Testis (tissue), 3 donors: ENCODE data around the gene NACC2. TPM values are rescaled to one million over a fixed set of nuclear protein-coding genes. Genes with fewer than 3 reads are reported as not detected.

Experiments
- DNase-seq: peaks from one replicate; pipeline ENCODE4 v3.0.0-alpha.2; 2019
- H3K27ac ChIP-seq, 2 donors: fragments of 200-600 bp; sonication (generic); one replicate each; pipeline ENCODE4 v1.5.1; 2019
- H3K27me3 ChIP-seq: fragments of 200-600 bp; sonication (generic); one replicate; pipeline ENCODE4 v1.5.1; 2019
- H3K36me3 ChIP-seq: fragments of 200-600 bp; sonication (generic); one replicate; pipeline ENCODE4 v1.5.1; 2017; ENCODE audit warnings: low read depth; ENCODE audit errors: missing control alignments
- H3K4me1 ChIP-seq: fragments of 200-600 bp; sonication (generic); one replicate; pipeline ENCODE4 v1.5.1; 2019
- H3K4me3 ChIP-seq, 2 donors: fragments of 200-600 bp; sonication (generic); one replicate each; pipeline ENCODE4 v1.5.1; 2017 to 2019
- H3K9me3 ChIP-seq: fragments of 200-600 bp; sonication (generic); one replicate; pipeline ENCODE4 v1.5.1; 2017
- POLR2A ChIP-seq: fragments of 450-650 bp; IDR thresholded peaks from one replicate; pipeline ENCODE4 v1.6.1; 2017; ENCODE audit warnings: antibody characterized with exemption, mild to moderate bottlenecking, moderate library complexity
- WGBS, 2 donors: methylation state at CpG; one replicate each; pipeline ENCODE4 v1.1.5; 2018; 5-methylcytosine and 5-hydroxymethylcytosine counted together
- intact Hi-C: fragments of 100-400 bp; cut with DNase I; formaldehyde crosslinking; loops from one replicate; pipeline ENCODE4 v1.15.1; 2023; ENCODE audit warnings: low total_unique reads
- polyA plus RNA-seq: library from polyadenylated mRNA; stranded (reverse); fragments of 350-450 nt; fragmentation: Illumina TruSeq; extraction: RNeasy Lipid Tissue Mini Kit (QIAGEN cat#74804); gene quantifications from one replicate; pipeline ENCODE4 v1.2.3, GENCODE V29; 2014; ENCODE audit warnings: low read depth, low replicate concordance; ENCODE audit not compliant: insufficient read depth
- total RNA-seq, 2 donors: library from RNA; depleted of rRNA; stranded (reverse); fragments of >200 nt; gene quantifications; one replicate each; pipeline ENCODE4 v1.2.3, GENCODE V29; 2016
- TF ChIP-seq, protein P1 (sequence below), 3 experiments: fragments of 450-650 bp in 2 of 3; fragments of 200-600 bp in 1 of 3; sonication (generic) in 1 of 3; IDR thresholded peaks; one replicate each; pipeline ENCODE4 v1.5.1; 2016 to 2019; ENCODE audit warnings: antibody characterized with exemption in 3 of 3, mild to moderate bottlenecking in 2 of 3, moderate library complexity in 1 of 3

Gene NACC2
- total and polyA plus RNA-seq, 3 donors from 2014 or later = 29.3 to 49.7 (median 49.5) TPM

GRCh38 chr9:136128436-136128835 lies 33.3 kb upstream of the NACC2 start:
- Histone ChIP-seq H3K27ac (no peak overlapping the region), H3K4me3 (no peak overlapping the region), H3K27me3 (no peaks in the 10 kb centered on the region), H3K4me1 (peaks cover 2% of the 10 kb centered on the region), H3K9me3 (no peaks in the 10 kb centered on the region), H3K36me3 (no peaks in the 10 kb centered on the region)
- intact Hi-C loops = no loop called here
- 88 to 90% methylated on average over 16 to 17 of the region's 17 CpGs for WGBS, 2 donors
- TF ChIP-seq, protein P1, sequence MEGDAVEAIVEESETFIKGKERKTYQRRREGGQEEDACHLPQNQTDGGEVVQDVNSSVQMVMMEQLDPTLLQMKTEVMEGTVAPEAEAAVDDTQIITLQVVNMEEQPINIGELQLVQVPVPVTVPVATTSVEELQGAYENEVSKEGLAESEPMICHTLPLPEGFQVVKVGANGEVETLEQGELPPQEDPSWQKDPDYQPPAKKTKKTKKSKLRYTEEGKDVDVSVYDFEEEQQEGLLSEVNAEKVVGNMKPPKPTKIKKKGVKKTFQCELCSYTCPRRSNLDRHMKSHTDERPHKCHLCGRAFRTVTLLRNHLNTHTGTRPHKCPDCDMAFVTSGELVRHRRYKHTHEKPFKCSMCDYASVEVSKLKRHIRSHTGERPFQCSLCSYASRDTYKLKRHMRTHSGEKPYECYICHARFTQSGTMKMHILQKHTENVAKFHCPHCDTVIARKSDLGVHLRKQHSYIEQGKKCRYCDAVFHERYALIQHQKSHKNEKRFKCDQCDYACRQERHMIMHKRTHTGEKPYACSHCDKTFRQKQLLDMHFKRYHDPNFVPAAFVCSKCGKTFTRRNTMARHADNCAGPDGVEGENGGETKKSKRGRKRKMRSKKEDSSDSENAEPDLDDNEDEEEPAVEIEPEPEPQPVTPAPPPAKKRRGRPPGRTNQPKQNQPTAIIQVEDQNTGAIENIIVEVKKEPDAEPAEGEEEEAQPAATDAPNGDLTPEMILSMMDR (IDR thresholded peaks at IDR 0.05) = no peak
- no peak for TF ChIP-seq POLR2A
- DNase-seq = no peak

- Histone ChIP-seq H3K27ac (no peak overlapping the region), H3K36me3 (no peaks in the 10 kb centered on the region), H3K4me1 (peaks cover 7% of the 10 kb centered on the region), H3K4me3 (no peak overlapping the region), H3K27me3 (no peaks in the 10 kb centered on the region), H3K9me3 (no peaks in the 10 kb centered on the region)
- 81% methylated on average over 15 to 18 of the region's 18 CpGs for WGBS, 2 donors
- intact Hi-C loops = no loop called here
- no peak for DNase-seq
- no peak for TF ChIP-seq POLR2A
- TF ChIP-seq, protein P1 (IDR thresholded peaks at IDR 0.05) = no peak
Measured at GRCh38 chr9:136127313-136127712, 32.2 kb upstream of the NACC2 start.

DNA sequence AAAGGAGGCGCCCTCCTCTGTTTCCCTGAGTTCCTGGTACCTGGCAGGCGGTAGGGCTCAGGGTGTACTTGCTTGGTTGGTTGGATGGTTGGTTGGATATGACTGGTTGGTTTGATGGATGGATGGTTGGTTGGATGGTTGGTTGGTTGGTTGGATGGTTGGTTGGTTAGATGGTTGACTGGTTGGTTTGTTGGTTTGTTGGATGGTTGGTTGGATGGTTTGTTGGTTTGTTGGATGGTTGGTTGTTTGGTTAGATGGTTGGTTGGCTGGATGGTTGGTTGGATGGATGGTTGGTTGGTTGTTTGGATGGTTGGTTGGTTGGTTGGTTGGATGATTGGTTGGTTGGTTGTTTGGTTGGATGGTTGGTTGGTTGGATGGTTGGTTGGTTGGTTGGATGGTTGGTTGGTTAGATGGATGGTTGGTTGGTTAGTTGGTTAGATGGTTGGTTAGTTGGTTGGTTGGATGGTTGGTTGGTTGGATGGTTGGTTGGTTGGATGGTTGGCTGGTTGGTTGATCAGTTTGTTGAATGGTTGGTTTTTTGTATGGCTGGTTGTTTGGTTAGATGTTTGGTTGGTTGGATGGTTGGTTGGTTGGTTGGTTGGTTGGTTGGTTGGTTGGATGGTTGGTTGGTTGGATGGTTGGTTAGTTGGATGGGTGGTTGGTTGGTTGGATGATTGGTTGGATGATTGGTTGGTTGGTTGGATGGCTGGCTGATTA lies 30.0 kb upstream of the NACC2 start:
- 96 to 97% methylated on average over 2 of the region's 2 CpGs for WGBS, 2 donors
- Histone ChIP-seq H3K4me3 (no peak overlapping the region), H3K36me3 (no peaks in the 10 kb centered on the region), H3K27ac (no peak overlapping the region), H3K27me3 (no peaks in the 10 kb centered on the region), H3K4me1 (peaks cover 7% of the 10 kb centered on the region), H3K9me3 (no peaks in the 10 kb centered on the region)
- no peak for TF ChIP-seq POLR2A
- TF ChIP-seq, protein P1 (IDR thresholded peaks at IDR 0.05) = no peak
- intact Hi-C loops = no loop called here
- no peak for DNase-seq

DNA sequence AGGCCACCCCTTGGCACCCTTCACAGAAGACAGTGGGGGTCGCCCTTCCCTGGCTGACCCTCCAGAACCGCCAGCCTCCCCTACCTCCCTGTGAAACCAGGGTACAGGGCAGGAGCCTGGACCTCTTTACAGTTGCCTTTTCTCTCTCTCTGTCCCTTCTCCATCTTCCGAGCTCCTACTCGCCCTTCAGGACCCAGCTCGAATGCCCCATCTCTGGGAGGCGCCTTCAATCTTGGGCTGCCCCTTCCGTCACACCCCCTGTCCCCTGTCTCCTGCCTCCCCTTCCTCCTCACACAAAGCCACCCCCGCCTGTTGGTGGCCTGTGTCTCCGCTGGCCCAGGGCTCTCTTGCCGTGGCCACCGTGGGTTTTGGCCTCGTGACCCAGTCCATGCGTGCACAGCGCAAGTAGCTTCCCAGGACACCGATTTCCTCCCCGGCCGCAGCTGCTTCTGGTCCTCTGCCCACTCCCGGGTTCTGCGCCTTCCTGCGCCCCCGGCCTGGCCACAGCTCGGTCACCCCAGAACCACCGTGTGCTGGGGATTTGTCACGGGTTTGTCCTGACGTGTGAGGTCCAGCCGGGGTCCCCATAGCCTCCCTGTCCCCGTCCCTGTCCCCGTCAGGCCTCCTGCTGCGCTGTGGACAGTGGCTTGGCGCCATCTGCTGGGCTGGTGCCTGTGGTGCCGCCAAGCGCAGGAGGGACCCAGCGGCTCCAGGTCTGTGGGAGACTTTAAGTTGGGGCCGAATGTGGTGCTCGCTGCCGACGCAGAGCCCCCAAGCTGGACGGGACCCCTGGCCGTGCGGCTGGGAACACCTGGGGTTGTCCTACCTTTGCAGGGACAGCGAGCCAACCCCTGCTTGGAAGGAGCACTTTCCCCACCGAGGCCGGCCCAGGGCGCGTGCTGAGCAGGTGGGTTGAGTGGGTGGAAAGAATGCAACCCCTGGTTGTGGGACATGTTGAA lies 27.6 kb upstream of the NACC2 start:
- intact Hi-C loops = no loop called here
- Histone ChIP-seq H3K27me3 (no peaks in the 10 kb centered on the region), H3K4me1 (peaks cover 14% of the 10 kb centered on the region), H3K9me3 (no peaks in the 10 kb centered on the region), H3K27ac (no peak overlapping the region), H3K36me3 (no peaks in the 10 kb centered on the region), H3K4me3 (no peak overlapping the region)
- WGBS, 2 donors = 44 to 57% methylated on average over 39 to 45 of the region's 45 CpGs
- DNase-seq = peak; percentile 76
- TF ChIP-seq, protein P1 (IDR thresholded peaks at IDR 0.05) = peak; percentile 86 to 94 (median 91)
- TF ChIP-seq POLR2A = no peak
